AG04449 (cell line): Measurements from ENCODE around the gene CNR2.

ENCODE experiments used
- CTCF ChIA-PET: fragments of 350-600 bp; formaldehyde crosslinking; extraction: SDS; loops from one replicate; lab custom pipeline; 2021; ENCODE audit warnings: antibody characterized with exemption; lab: Yijun Ruan, JAX
- POLR2A ChIA-PET: fragments of 400-600, 350-600 bp; formaldehyde crosslinking; extraction: SDS; loops from one replicate; lab custom pipeline; 2020; ENCODE audit warnings: antibody characterized with exemption, inconsistent platforms; lab: Yijun Ruan, JAX
- DNase-seq: peaks from one replicate; pipeline ENCODE4 v3.0.0-alpha.2; 2010; ENCODE audit warnings: low read depth, low spot score
- H3K4me3 ChIP-seq: 2 replicates; pipeline ENCODE4 v1.5.1; 2011; ENCODE audit warnings: low read depth, mild to moderate bottlenecking, control low read depth, low read length
- CTCF ChIP-seq: IDR thresholded peaks from one replicate; pipeline ENCODE4 v1.5.1; 2011; ENCODE audit warnings: mild to moderate bottlenecking, moderate library complexity, low read length, control low read depth, inconsistent platforms; ENCODE audit not compliant: insufficient read depth; ENCODE audit errors: missing control alignments

The CNR2 gene

GRCh38 chr1:23896491-23896890 is 16.7 kb downstream of the CNR2 start:
- no peak for DNase-seq
- ChIA-PET POLR2A (no interaction called here), CTCF (interaction anchor here (0.6 to 1.2 kb wide), 6 partner anchors 20 to 52 kb away, joined by 3 to 6 read pairs (median 3); no protein-coding TSS in a partner anchor)
- H3K4me3 ChIP-seq, result no peak overlapping the region
- TF ChIP-seq CTCF, result no peak

GRCh38 chr1:23895993-23896392 is 17.2 kb downstream of the CNR2 start:
- no peak for DNase-seq
- no peak overlapping the region for H3K4me3 ChIP-seq
- CTCF ChIA-PET, result interaction anchor here (0.7 to 1.2 kb wide), 3 partner anchors 20 to 52 kb away, joined by 3 to 6 read pairs (median 4); no protein-coding TSS in a partner anchor
- TF ChIP-seq CTCF, result no peak
- POLR2A ChIA-PET, result interaction anchor here (0.5 kb wide), 1 partner anchor 553 kb away, joined by 3 read pairs; no protein-coding TSS in a partner anchor

GRCh38 chr1:23895082-23895481 is 18.1 kb downstream of the CNR2 start:
- H3K4me3 ChIP-seq, result no peak overlapping the region
- CTCF ChIA-PET, result no interaction called here
- no peak for TF ChIP-seq CTCF
- POLR2A ChIA-PET, result no interaction called here
- no peak for DNase-seq

GRCh38 chr1:23889074-23889473 is 24.1 kb downstream of the CNR2 start:
- POLR2A ChIA-PET, result no interaction called here
- no peak for TF ChIP-seq CTCF
- H3K4me3 ChIP-seq, result no peak overlapping the region
- DNase-seq, result no peak
- CTCF ChIA-PET, result no interaction called here

- CTCF ChIA-PET, result interaction anchor here (0.9 to 1.0 kb wide), 2 partner anchors 15 to 31 kb away, joined by 3 read pairs; no protein-coding TSS in a partner anchor
- no peak for DNase-seq
- POLR2A ChIA-PET, result no interaction called here
- no peak overlapping the region for H3K4me3 ChIP-seq
- TF ChIP-seq CTCF, result no peak
These were observed 27.9 kb downstream of the CNR2 start for GRCh38 chr1:23885222-23885621.

- no peak for DNase-seq
- no peak for TF ChIP-seq CTCF
- no peak overlapping the region for H3K4me3 ChIP-seq
- ChIA-PET CTCF (interaction anchor here (1.0 to 1.6 kb wide), 2 partner anchors 14 to 15 kb away, joined by 3 to 6 read pairs; partner anchors contain the start of gene FUCA1), POLR2A (no interaction called here)
These were observed 30.4 kb downstream of the CNR2 start for GRCh38 chr1:23882746-23883145.
